Erythroblast (primary cell): ENCODE data around the gene PRKG1.

Experiments
- DNase-seq, 2 experiments: peaks; one replicate each; lab custom pipeline; 2025; lab: John Stamatoyannopoulos, UW
- GATA1 ChIP-seq: IDR thresholded peaks from 2 replicates; pipeline ENCODE4 v1.6.1; 2011; ENCODE audit warnings: low read depth, mild to moderate bottlenecking, control low read depth, low read length, moderate library complexity
- POLR2A ChIP-seq: IDR thresholded peaks from 2 replicates; pipeline ENCODE4 v1.6.1; 2011; ENCODE audit warnings: mild to moderate bottlenecking, low read length

Gene PRKG1

GRCh38 chr10:52322936-52323335 lies 1248.6 kb downstream of the PRKG1 start:
- DNase-seq = no peak
- no peak for TF ChIP-seq POLR2A
- TF ChIP-seq GATA1 = no peak

GRCh38 chr10:52326382-52326781 lies 1252.1 kb downstream of the PRKG1 start:
- TF ChIP-seq GATA1 = no peak
- TF ChIP-seq POLR2A = no peak

GRCh38 chr10:52331638-52332364 lies 1257.5 kb downstream of the PRKG1 start:
- TF ChIP-seq GATA1 (no peak), POLR2A (no peak)
- DNase-seq = no peak

More at GRCh38 chr10:52326382-52326781, 1252.1 kb downstream of the PRKG1 start:
- no peak for DNase-seq

- no peak for DNase-seq
- TF ChIP-seq POLR2A = no peak
These were observed 1258.5 kb downstream of the PRKG1 start for GRCh38 chr10:52332815-52333214.

- no peak for DNase-seq
- TF ChIP-seq GATA1 (no peak), POLR2A (no peak)
These were observed 1260.3 kb downstream of the PRKG1 start for GRCh38 chr10:52334595-52334994.

- no peak for DNase-seq
- TF ChIP-seq POLR2A = no peak
These were observed 1261.4 kb downstream of the PRKG1 start for GRCh38 chr10:52335665-52336064.

- no peak for DNase-seq
- TF ChIP-seq POLR2A (no peak), GATA1 (no peak)
These were observed 1262.9 kb downstream of the PRKG1 start for GRCh38 chr10:52337225-52337624.

- DNase-seq = peak in 1 of 2 experiments; percentile 12
- TF ChIP-seq GATA1 = no peak
- TF ChIP-seq POLR2A = no peak
These were observed 1269.2 kb downstream of the PRKG1 start for GRCh38 chr10:52343439-52343838.

- no peak for TF ChIP-seq GATA1
- no peak for TF ChIP-seq POLR2A
These were observed 1272.4 kb downstream of the PRKG1 start for GRCh38 chr10:52346394-52347326.

GRCh38 chr10:52347327-52347667 lies 1273.0 kb downstream of the PRKG1 start:
- DNase-seq = no peak
- TF ChIP-seq POLR2A (no peak), GATA1 (no peak)

More at GRCh38 chr10:52346394-52347326, 1272.4 kb downstream of the PRKG1 start:
- no peak for DNase-seq
